GM23338 (cell line): ENCODE data around the gene TPI1. TPM values are rescaled to one million over a fixed set of nuclear protein-coding genes. Genes with fewer than 3 reads are reported as not detected.
A peak's percentile ranks its signal among the peaks of the same experiment; 100 is the strongest.

Experiments used
- ATAC-seq: fragments of 200-7000 bp; cut with Tn5 transposase; 3 replicates; pipeline ENCODE4 v1.9.1; 2020
- DNase-seq: peaks from one replicate; pipeline ENCODE4 v3.0.0-alpha.2; 2015; ENCODE audit warnings: low spot score
- H2AFZ ChIP-seq: fragments of 200-600 bp; sonication (generic); 2 replicates; pipeline ENCODE4 v1.8.0; 2016; ENCODE audit warnings: antibody characterized with exemption, mild to moderate bottlenecking, moderate library complexity
- H3F3A ChIP-seq: fragments of 200-600 bp; sonication (generic); replicated peaks from 2 replicates; pipeline ENCODE4 v1.8.0; 2017; ENCODE audit warnings: antibody characterized with exemption, mixed run types, low read depth
- H3K27ac ChIP-seq: fragments of 200-600 bp; sonication (generic); 2 replicates; pipeline ENCODE4 v1.6.1; 2016; ENCODE audit warnings: low read depth
- H3K27me3 ChIP-seq: fragments of 200-600 bp; sonication (generic); 2 replicates; pipeline ENCODE4 v1.8.0; 2016; ENCODE audit warnings: mild to moderate bottlenecking, mixed run types, moderate library complexity; ENCODE audit not compliant: insufficient read depth
- H3K36me3 ChIP-seq: fragments of 200-600 bp; sonication (generic); 2 replicates; pipeline ENCODE4 v1.8.0; 2016; ENCODE audit warnings: mild to moderate bottlenecking; ENCODE audit not compliant: insufficient read depth
- H3K4me1 ChIP-seq: fragments of 200-600 bp; sonication (generic); 2 replicates; pipeline ENCODE4 v1.8.0; 2016; ENCODE audit warnings: mild to moderate bottlenecking, moderate library complexity; ENCODE audit not compliant: insufficient read depth
- H3K4me2 ChIP-seq: fragments of 200-600 bp; sonication (generic); 2 replicates; pipeline ENCODE4 v1.7.1; 2017; ENCODE audit warnings: mixed run types
- H3K4me3 ChIP-seq: fragments of 200-600 bp; sonication (generic); 2 replicates; pipeline ENCODE4 v1.6.1; 2016; ENCODE audit warnings: mixed run types
- H3K79me2 ChIP-seq: fragments of 200-600 bp; sonication (generic); replicated peaks from 2 replicates; pipeline ENCODE4 v1.8.0; 2017; ENCODE audit warnings: mild to moderate bottlenecking; ENCODE audit not compliant: insufficient read depth
- H3K9me2 ChIP-seq: fragments of 200-600 bp; sonication (generic); 2 replicates; pipeline ENCODE4 v1.8.0; 2017; ENCODE audit not compliant: insufficient read depth
- H4K20me1 ChIP-seq: fragments of 200-600 bp; sonication (generic); replicated peaks from 2 replicates; pipeline ENCODE4 v1.8.0; 2017; ENCODE audit warnings: mild to moderate bottlenecking; ENCODE audit not compliant: insufficient read depth
- H3K27ac Mint-ChIP-seq: 2 replicates; pipeline ENCODE4 v1.8.0; 2020; ENCODE audit warnings: inconsistent platforms, mild to moderate bottlenecking, moderate library complexity, mixed read lengths
- H3K27me3 Mint-ChIP-seq: 3 replicates; pipeline ENCODE4 v1.8.0; 2022; ENCODE audit warnings: low read depth, mild to moderate bottlenecking, moderate library complexity, mixed read lengths, inconsistent platforms; ENCODE audit not compliant: insufficient read depth, poor library complexity
- H3K36me3 Mint-ChIP-seq: 3 replicates; pipeline ENCODE4 v1.8.0; 2021; ENCODE audit warnings: low read depth, mild to moderate bottlenecking, inconsistent platforms, moderate library complexity, mixed read lengths
- H3K4me1 Mint-ChIP-seq: 3 replicates; pipeline ENCODE4 v1.8.0; 2020; ENCODE audit warnings: mild to moderate bottlenecking, inconsistent platforms, mixed read lengths
- H3K4me3 Mint-ChIP-seq: 3 replicates; pipeline ENCODE4 v1.8.0; 2021; ENCODE audit warnings: moderate library complexity, mild to moderate bottlenecking, inconsistent platforms, mixed read lengths
- H3K9me3 Mint-ChIP-seq: 3 replicates; pipeline ENCODE4 v1.8.0; 2020; ENCODE audit warnings: moderate library complexity, mild to moderate bottlenecking, inconsistent platforms, mixed read lengths
- CREB1 ChIP-seq: fragments of 250-450 bp; sonication (Bioruptor Pico); IDR thresholded peaks from 2 replicates; pipeline ENCODE4 v1.5.0; 2020; ENCODE audit warnings: low read depth, mild to moderate bottlenecking, moderate library complexity
- ETS1 ChIP-seq: IDR thresholded peaks from 2 replicates; pipeline ENCODE4 v1.6.1; 2016; ENCODE audit warnings: antibody characterized with exemption
- EZH2phosphoT487 ChIP-seq: fragments of 200-600 bp; sonication (generic); IDR thresholded peaks from one replicate; pipeline ENCODE4 v1.8.1; 2018; ENCODE audit warnings: antibody characterized with exemption; ENCODE audit not compliant: unreplicated experiment
- NANOG ChIP-seq: IDR thresholded peaks from 2 replicates; pipeline ENCODE4 v1.6.1; 2016; ENCODE audit warnings: antibody characterized with exemption, borderline replicate concordance
- POLR2AphosphoS5 ChIP-seq: IDR thresholded peaks from 2 replicates; pipeline ENCODE4 v1.6.1; 2016; ENCODE audit warnings: antibody characterized with exemption, low read depth
- REST ChIP-seq: IDR thresholded peaks from one replicate; pipeline ENCODE4 v1.6.1; 2018; ENCODE audit warnings: antibody characterized with exemption; ENCODE audit not compliant: unreplicated experiment
- STAT1 ChIP-seq: IDR thresholded peaks from one replicate; pipeline ENCODE4 v1.6.1; 2016; ENCODE audit warnings: antibody characterized with exemption; ENCODE audit not compliant: unreplicated experiment
- ZNF114 ChIP-seq: fragments of 250-450 bp; sonication (Bioruptor Pico); IDR thresholded peaks from 2 replicates; pipeline ENCODE4 v1.5.0; 2020; ENCODE audit warnings: mild to moderate bottlenecking, moderate library complexity
- ZNF462 ChIP-seq: fragments of 250-450 bp; sonication (Bioruptor Pico); IDR thresholded peaks from 2 replicates; pipeline ENCODE4 v1.5.0; 2020; ENCODE audit warnings: mild to moderate bottlenecking, moderate library complexity
- polyA plus RNA-seq: library from polyadenylated mRNA; unstranded; fragments of >200 nt; fragmentation: Nextera tagmentation; extraction: Ambion mirVana; gene quantifications from 2 replicates; pipeline ENCODE4 v1.2.1, GENCODE V29; 2016
- total RNA-seq: library from RNA; depleted of rRNA; stranded (reverse); fragments of >200 nt; shearing (Covaris generic); gene quantifications from 2 replicates; pipeline ENCODE4 v1.2.3, GENCODE V29; 2014

TPI1 gene
- total and polyA plus RNA-seq, 2 experiments from 2014 or later, result 737 to 822 TPM

GRCh38 chr12:6828781-6829535 is 38.4 kb upstream of the TPI1 start:
- Histone ChIP-seq H3K36me3 (peaks cover 3% of the 10 kb centered on the region; the same call in 1 of the 2 replicates), H3K79me2 (peaks cover 9% of the 10 kb centered on the region), H3K9me2 (no peaks in the 10 kb centered on the region), H3K27ac (peak overlapping the region; percentile 59; the same call in 1 of the 2 replicates), H3K4me2 (peak overlapping the region; percentile 96), H4K20me1 (no peaks in the 10 kb centered on the region), H3K4me1 (peaks cover 21% of the 10 kb centered on the region), H3K4me3 (peak overlapping the region; percentile 98), H3K27me3 (peaks cover 26% of the 10 kb centered on the region), H2AFZ (peak overlapping the region; percentile 63), H3F3A (peaks cover 20% of the 10 kb centered on the region)
- peak; percentile 89 for DNase-seq
- Mint-ChIP-seq H3K36me3 (peaks cover 42% of the 10 kb centered on the region), H3K9me3 (no peaks in the 10 kb centered on the region), H3K27me3 (peaks cover 22% of the 10 kb centered on the region), H3K4me3 (peak overlapping the region; percentile 96), H3K4me1 (peaks cover 39% of the 10 kb centered on the region), H3K27ac (peak overlapping the region; percentile 93)
- TF ChIP-seq CREB1 (peak; percentile 75), EZH2phosphoT487 (no peak), POLR2AphosphoS5 (0 out of 2 replicates have a peak, but pooled peaks have one; percentile 41)
- peak; percentile 63 for ATAC-seq

GRCh38 chr12:6829536-6830220 is 37.7 kb upstream of the TPI1 start:
- H3F3A ChIP-seq, result peaks cover 25% of the 10 kb centered on the region
- no peaks in the 10 kb centered on the region for H4K20me1 ChIP-seq
- H3K27me3 ChIP-seq, result peaks cover 21% of the 10 kb centered on the region
- no peak overlapping the region for H3K27ac ChIP-seq
- ATAC-seq, result peak; percentile 36
- peak overlapping the region; percentile 96 for H3K4me3 Mint-ChIP-seq
- H3K9me2 ChIP-seq, result no peaks in the 10 kb centered on the region
- peaks cover 38% of the 10 kb centered on the region for H3K4me1 Mint-ChIP-seq
- H3K4me3 ChIP-seq, result peak overlapping the region; percentile 98
- peak overlapping the region; percentile 96 for H3K4me2 ChIP-seq
- peaks cover 23% of the 10 kb centered on the region for H3K27me3 Mint-ChIP-seq
- H3K4me1 ChIP-seq, result peaks cover 21% of the 10 kb centered on the region
- no peaks in the 10 kb centered on the region for H3K9me3 Mint-ChIP-seq
- peaks cover 47% of the 10 kb centered on the region for H3K36me3 Mint-ChIP-seq
- H3K79me2 ChIP-seq, result peaks cover 9% of the 10 kb centered on the region
- peak overlapping the region; percentile 93 for H3K27ac Mint-ChIP-seq
- H3K36me3 ChIP-seq, result peaks cover 3% of the 10 kb centered on the region; the same call in 1 of the 2 replicates
- peak overlapping the region; percentile 89 for H2AFZ ChIP-seq
- no peak for DNase-seq
- TF ChIP-seq ETS1 (no peak), POLR2AphosphoS5 (peak; percentile 33; the same call in 1 of the 2 replicates), ZNF462 (CRISPR knock-in tag) (no peak), EZH2phosphoT487 (no peak), ZNF114 (CRISPR knock-in tag) (no peak), REST (no peak), NANOG (no peak), STAT1 (no peak)
